IMR-90 (cell line): ENCODE data around the gene N4BP2. TPM values are rescaled to one million over a fixed set of nuclear protein-coding genes. Genes with fewer than 3 reads are reported as not detected.
A peak's percentile ranks its signal among the peaks of the same experiment; 100 is the strongest.

Experiments
- ATAC-seq: fragments of 200-7000 bp; cut with Tn5 transposase; 2 replicates; pipeline ENCODE4 v1.9.1; 2020; ENCODE audit warnings: low read depth, mild to moderate bottlenecking, moderate library complexity
- BruUV-seq: library from RNA; stranded (reverse); fragments of 400-500 nt; replicated peaks from 2 replicates; lab custom pipeline; 2021; lab: Mats Ljungman, UMichigan
- CTCF ChIA-PET: fragments of 300-600 bp; formaldehyde crosslinking; extraction: SDS; loops from one replicate; lab custom pipeline; 2021; ENCODE audit warnings: antibody characterized with exemption; lab: Yijun Ruan, JAX
- POLR2A ChIA-PET: fragments of 300-600 bp; sonication (Branson Sonifier 250); formaldehyde crosslinking; loops from one replicate; lab custom pipeline; 2022; ENCODE audit warnings: antibody characterized with exemption; ENCODE audit not compliant: unreplicated experiment; lab: Charles Lee
- DNase-seq: peaks from one replicate; pipeline ENCODE4 v3.0.0; 2013
- H2AFZ ChIP-seq: replicated peaks from 2 replicates; pipeline ENCODE3; 2013; ENCODE audit warnings: low read length, mild to moderate bottlenecking; ENCODE audit not compliant: poor library complexity
- H2AK5ac ChIP-seq: 2 replicates; pipeline ENCODE4 v1.6.1; 2013; ENCODE audit warnings: low read depth, low read length, inconsistent platforms
- H2AK9ac ChIP-seq: replicated peaks from 2 replicates; pipeline ENCODE3; 2013; ENCODE audit warnings: mild to moderate bottlenecking, low read depth, low read length, moderate library complexity; ENCODE audit not compliant: poor library complexity
- H2BK120ac ChIP-seq: 2 replicates; pipeline ENCODE4 v1.6.1; 2013; ENCODE audit warnings: low read depth, low read length, inconsistent platforms
- H2BK15ac ChIP-seq: 3 replicates; pipeline ENCODE4 v1.6.1; 2013; ENCODE audit warnings: low read depth, low read length, inconsistent platforms
- H2BK20ac ChIP-seq: 2 replicates; pipeline ENCODE4 v1.6.1; 2013; ENCODE audit warnings: low read depth, mild to moderate bottlenecking, inconsistent platforms, low read length, moderate library complexity
- H2BK5ac ChIP-seq: 2 replicates; pipeline ENCODE4 v1.6.1; 2013; ENCODE audit warnings: mild to moderate bottlenecking, low read depth, low read length, inconsistent platforms; ENCODE audit not compliant: poor library complexity, severe bottlenecking
- H3K14ac ChIP-seq: replicated peaks from 2 replicates; pipeline ENCODE4 v1.6.1; 2013; ENCODE audit warnings: low read depth, low read length, inconsistent platforms
- H3K18ac ChIP-seq: 2 replicates; pipeline ENCODE4 v1.6.1; 2013; ENCODE audit warnings: low read depth, low read length, control low read depth
- H3K23ac ChIP-seq: 2 replicates; pipeline ENCODE4 v1.6.1; 2013; ENCODE audit warnings: low read depth, low read length, inconsistent platforms
- H3K27ac ChIP-seq: 2 replicates; pipeline ENCODE4 v1.5.1; 2013; ENCODE audit warnings: mild to moderate bottlenecking, control low read depth, low read length; ENCODE audit not compliant: insufficient read depth
- H3K27me3 ChIP-seq: 2 replicates; pipeline ENCODE4 v1.6.1; 2013; ENCODE audit warnings: low read length; ENCODE audit not compliant: control insufficient read depth, insufficient read depth
- H3K36me3 ChIP-seq: 2 replicates; pipeline ENCODE4 v1.6.1; 2013; ENCODE audit warnings: low read length, mixed read lengths; ENCODE audit not compliant: control insufficient read depth, insufficient read depth
- H3K4ac ChIP-seq: 2 replicates; pipeline ENCODE4 v1.6.1; 2013; ENCODE audit warnings: low read depth, low read length, inconsistent platforms
- H3K4me1 ChIP-seq: 2 replicates; pipeline ENCODE4 v1.6.1; 2013; ENCODE audit warnings: low read length, mixed read lengths; ENCODE audit not compliant: control insufficient read depth, insufficient read depth
- H3K4me2 ChIP-seq: 2 replicates; pipeline ENCODE4 v1.6.1; 2013; ENCODE audit warnings: low read depth, mild to moderate bottlenecking, control low read depth, low read length, moderate library complexity
- H3K4me3 ChIP-seq: 2 replicates; pipeline ENCODE4 v1.5.1; 2013; ENCODE audit warnings: low read depth, mild to moderate bottlenecking, control low read depth, low read length, moderate library complexity; ENCODE audit not compliant: insufficient read depth
- H3K56ac ChIP-seq: 2 replicates; pipeline ENCODE4 v1.6.1; 2013; ENCODE audit warnings: low read length, inconsistent platforms; ENCODE audit not compliant: insufficient read depth; ENCODE audit errors: extremely low read depth
- H3K79me1 ChIP-seq, 2 experiments: 2 replicates each; pipeline ENCODE4 v1.6.1; 2013; ENCODE audit warnings: low read length in 2 of 2, inconsistent platforms in 1 of 2, low read depth in 1 of 2
- H3K9ac ChIP-seq: 2 replicates; pipeline ENCODE4 v1.6.1; 2013; ENCODE audit warnings: low read depth, low read length, control low read depth
- H3K9me1 ChIP-seq: 2 replicates; pipeline ENCODE4 v1.6.1; 2013; ENCODE audit warnings: low read length, inconsistent platforms; ENCODE audit not compliant: insufficient read depth
- H3K9me3 ChIP-seq: 2 replicates; pipeline ENCODE4 v1.6.1; 2013; ENCODE audit warnings: low read length; ENCODE audit not compliant: control insufficient read depth, insufficient read depth
- H4K20me1 ChIP-seq: 2 replicates; pipeline ENCODE4 v1.6.1; 2013; ENCODE audit warnings: low read length, inconsistent platforms; ENCODE audit not compliant: insufficient read depth
- H4K5ac ChIP-seq: 2 replicates; pipeline ENCODE4 v1.6.1; 2013; ENCODE audit warnings: mild to moderate bottlenecking, low read depth, low read length, control low read depth
- H4K8ac ChIP-seq, 2 experiments: 2 replicates each; pipeline ENCODE4 v1.6.1; 2013; ENCODE audit warnings: low read depth in 2 of 2, low read length in 2 of 2, control low read depth in 1 of 2, inconsistent platforms in 1 of 2
- H4K91ac ChIP-seq: 2 replicates; pipeline ENCODE4 v1.6.1; 2013; ENCODE audit warnings: low read depth, low read length, inconsistent platforms; ENCODE audit not compliant: insufficient read depth
- BHLHE40 ChIP-seq: fragments of 150-350 bp; IDR thresholded peaks from 2 replicates; pipeline ENCODE4 v1.6.1; 2016; ENCODE audit warnings: mild to moderate bottlenecking, low read depth, low read length
- CEBPB ChIP-seq: IDR thresholded peaks from 2 replicates; pipeline ENCODE4 v1.6.1; 2012; ENCODE audit warnings: low read depth, low read length, improper control_type of control experiment
- CHD1 ChIP-seq: IDR thresholded peaks from 2 replicates; pipeline ENCODE4 v1.6.1; 2012; ENCODE audit warnings: low read depth, low read length, improper control_type of control experiment
- CTCF ChIP-seq: conservative IDR thresholded peaks from 2 replicates; pipeline ENCODE4 v1.5.1; 2012; ENCODE audit warnings: mild to moderate bottlenecking, low read depth, low read length, improper control_type of control experiment
- FOS ChIP-seq: fragments of 150-350 bp; IDR thresholded peaks from 2 replicates; pipeline ENCODE4 v1.6.1; 2016; ENCODE audit warnings: low read depth, low read length
- MAFK ChIP-seq: IDR thresholded peaks from 2 replicates; pipeline ENCODE4 v1.6.1; 2012; ENCODE audit warnings: low read depth, low read length, improper control_type of control experiment
- MXI1 ChIP-seq: IDR thresholded peaks from 2 replicates; pipeline ENCODE4 v1.6.1; 2012; ENCODE audit warnings: low read depth, mild to moderate bottlenecking, low read length, moderate library complexity, borderline replicate concordance
- NFE2L2 ChIP-seq: fragments of 150-350 bp; IDR thresholded peaks from 2 replicates; pipeline ENCODE4 v1.6.1; 2016; ENCODE audit warnings: low read depth, mild to moderate bottlenecking, low read length
- POLR2A ChIP-seq: IDR thresholded peaks from 2 replicates; pipeline ENCODE4 v1.6.1; 2012; ENCODE audit warnings: mild to moderate bottlenecking, low read depth, low read length
- RAD21 ChIP-seq: IDR thresholded peaks from 2 replicates; pipeline ENCODE4 v1.6.1; 2012; ENCODE audit warnings: low read length, improper control_type of control experiment
- RCOR1 ChIP-seq: IDR thresholded peaks from 2 replicates; pipeline ENCODE4 v1.6.1; 2012; ENCODE audit warnings: mild to moderate bottlenecking, low read length, improper control_type of control experiment; ENCODE audit not compliant: insufficient replicate concordance
- SMC3 ChIP-seq: fragments of 150-350 bp; IDR thresholded peaks from 2 replicates; pipeline ENCODE4 v1.6.1; 2016; ENCODE audit warnings: low read depth, mild to moderate bottlenecking, antibody characterized with exemption, low read length, moderate library complexity
- USF2 ChIP-seq: fragments of 150-350 bp; IDR thresholded peaks from 2 replicates; pipeline ENCODE4 v1.6.1; 2017; ENCODE audit warnings: mild to moderate bottlenecking, antibody characterized with exemption, low read length, low read depth
- WGBS, 2 experiments: methylation state at CpG; one replicate each; pipeline versions ENCODE4 v1.1.5 to v1.1.7; 2013; ENCODE audit warnings: missing lambda C conversion rate in 2 of 2; ENCODE audit not compliant: insufficient read length in 1 of 2; ENCODE audit errors: extremely low coverage in 2 of 2; 5-methylcytosine and 5-hydroxymethylcytosine counted together
- dilution Hi-C: fragments of 300-500 bp; cut with HindIII; formaldehyde crosslinking; loops from one replicate; pipeline ENCODE4 v1.14.3; 2018; ENCODE audit warnings: low sequenced_read_pairs; ENCODE audit not compliant: unreplicated experiment
- in situ Hi-C: fragments of 300-500 bp; cut with MboI; formaldehyde crosslinking; loops from 3 replicates; pipeline ENCODE4 v1.14.3; 2019; ENCODE audit warnings: low sequenced_read_pairs, inconsistent platforms, mixed read lengths
- intact Hi-C: fragments of 100-400 bp; cut with micrococcal nuclease; formaldehyde crosslinking; loops from 2 replicates; pipeline ENCODE4 v1.10.0; 2022
- polyA plus RNA-seq, 3 experiments: library from polyadenylated mRNA; depleted of rRNA; stranded (reverse); fragments of >200 nt; gene quantifications; 2 replicates each; pipeline ENCODE4 v1.2.3, GENCODE V29; 2012; ENCODE audit warnings: low replicate concordance in 1 of 3
- total RNA-seq: library from RNA; depleted of rRNA; stranded (reverse); fragments of >200 nt; gene quantifications from 2 replicates; pipeline ENCODE4 v1.2.3, GENCODE V29; 2012

Gene N4BP2
- total and polyA plus RNA-seq, 2 of the 4 experiments (the other 2 are of a cell fraction) = 0.84 to 2.2 TPM

- Histone ChIP-seq H3K27ac (peak overlapping the region; percentile 21; the same call in 1 of the 2 replicates), H2BK20ac (peak overlapping the region; percentile 50; the same call in 1 of the 2 replicates), H2BK5ac (no peak overlapping the region), H2AK5ac (peak overlapping the region; percentile 60), H3K23ac (peak overlapping the region; percentile 81; the same call in 1 of the 2 replicates), H3K4me1 (peaks cover 2% of the 10 kb centered on the region; the same call in 1 of the 2 replicates), H3K36me3 (no peaks in the 10 kb centered on the region), H3K9me1 (no peaks in the 10 kb centered on the region), H2BK15ac (peak overlapping the region; percentile 48; the same call in 1 of the 3 replicates), H3K14ac (peak overlapping the region; percentile 78), H3K4me3 (no peak overlapping the region; the same call in 1 of the 2 replicates), H3K9ac (no peak overlapping the region), H2AFZ (peak overlapping the region; percentile 89), H3K18ac (peak overlapping the region; percentile 9; the same call in 1 of the 2 replicates), H3K79me1 (no peaks in the 10 kb centered on the region), H4K5ac (peak overlapping the region; percentile 27; the same call in 1 of the 2 replicates), H4K91ac (peak overlapping the region; percentile 4; the same call in 1 of the 2 replicates), H3K27me3 (peaks cover 4% of the 10 kb centered on the region; the same call in 1 of the 2 replicates), H3K4ac (peak overlapping the region; percentile 70), H2AK9ac (no peak overlapping the region), H2BK120ac (peak overlapping the region; percentile 11; the same call in 1 of the 2 replicates), H3K9me3 (no peaks in the 10 kb centered on the region), H3K4me2 (peak overlapping the region; percentile 60), H4K20me1 (no peaks in the 10 kb centered on the region), H4K8ac (peak overlapping the region; percentile 19 to 79; a peak in 2 of 4 replicates), H3K56ac (0 out of 2 replicates have a peak overlapping the region, but pooled peaks have one; percentile 25)
- peak; percentile 82 for ATAC-seq
- TF ChIP-seq SMC3 (no peak), FOS (no peak), RAD21 (no peak), CEBPB (no peak), BHLHE40 (no peak), MXI1 (no peak), POLR2A (no peak), MAFK (no peak), NFE2L2 (no peak), USF2 (no peak), CHD1 (no peak), CTCF (no peak), RCOR1 (no peak)
- dilution Hi-C loops (no loop called here), in situ Hi-C loops (no loop called here), intact Hi-C loops (no loop called here)
- no TSS peak for BruUV-seq
- ChIA-PET POLR2A (no interaction called here), CTCF (interaction anchor here (1.0 kb wide), 1 partner anchor 13 kb away, joined by 4 read pairs; no protein-coding TSS in a partner anchor)
- DNase-seq = peak; percentile 45
- 17% methylated on average over 6 of the region's 14 CpGs; no CpG with 5 or more reads in 1 of the 2 experiments for WGBS, 2 experiments
These were observed 138.0 kb downstream of the N4BP2 start for GRCh38 chr4:40194602-40195161.
